GM23338 (cell line): ENCODE results near the gene SMYD3. TPM values are rescaled to one million over a fixed set of nuclear protein-coding genes. Genes with fewer than 3 reads are reported as not detected.

Experiments
- ATAC-seq: fragments of 200-7000 bp; cut with Tn5 transposase; 3 replicates; pipeline ENCODE4 v1.9.1; 2020
- DNase-seq: peaks from one replicate; pipeline ENCODE4 v3.0.0-alpha.2; 2015; ENCODE audit warnings: low spot score
- H2AFZ ChIP-seq: fragments of 200-600 bp; sonication (generic); 2 replicates; pipeline ENCODE4 v1.8.0; 2016; ENCODE audit warnings: antibody characterized with exemption, mild to moderate bottlenecking, moderate library complexity
- H3F3A ChIP-seq: fragments of 200-600 bp; sonication (generic); replicated peaks from 2 replicates; pipeline ENCODE4 v1.8.0; 2017; ENCODE audit warnings: antibody characterized with exemption, mixed run types, low read depth
- H3K27ac ChIP-seq: fragments of 200-600 bp; sonication (generic); 2 replicates; pipeline ENCODE4 v1.6.1; 2016; ENCODE audit warnings: low read depth
- H3K27me3 ChIP-seq: fragments of 200-600 bp; sonication (generic); 2 replicates; pipeline ENCODE4 v1.8.0; 2016; ENCODE audit warnings: mild to moderate bottlenecking, mixed run types, moderate library complexity; ENCODE audit not compliant: insufficient read depth
- H3K36me3 ChIP-seq: fragments of 200-600 bp; sonication (generic); 2 replicates; pipeline ENCODE4 v1.8.0; 2016; ENCODE audit warnings: mild to moderate bottlenecking; ENCODE audit not compliant: insufficient read depth
- H3K4me1 ChIP-seq: fragments of 200-600 bp; sonication (generic); 2 replicates; pipeline ENCODE4 v1.8.0; 2016; ENCODE audit warnings: mild to moderate bottlenecking, moderate library complexity; ENCODE audit not compliant: insufficient read depth
- H3K4me2 ChIP-seq: fragments of 200-600 bp; sonication (generic); 2 replicates; pipeline ENCODE4 v1.7.1; 2017; ENCODE audit warnings: mixed run types
- H3K4me3 ChIP-seq: fragments of 200-600 bp; sonication (generic); 2 replicates; pipeline ENCODE4 v1.6.1; 2016; ENCODE audit warnings: mixed run types
- H3K79me2 ChIP-seq: fragments of 200-600 bp; sonication (generic); replicated peaks from 2 replicates; pipeline ENCODE4 v1.8.0; 2017; ENCODE audit warnings: mild to moderate bottlenecking; ENCODE audit not compliant: insufficient read depth
- H3K9me2 ChIP-seq: fragments of 200-600 bp; sonication (generic); 2 replicates; pipeline ENCODE4 v1.8.0; 2017; ENCODE audit not compliant: insufficient read depth
- H4K20me1 ChIP-seq: fragments of 200-600 bp; sonication (generic); replicated peaks from 2 replicates; pipeline ENCODE4 v1.8.0; 2017; ENCODE audit warnings: mild to moderate bottlenecking; ENCODE audit not compliant: insufficient read depth
- H3K27ac Mint-ChIP-seq: 2 replicates; pipeline ENCODE4 v1.8.0; 2020; ENCODE audit warnings: inconsistent platforms, mild to moderate bottlenecking, moderate library complexity, mixed read lengths
- H3K27me3 Mint-ChIP-seq: 3 replicates; pipeline ENCODE4 v1.8.0; 2022; ENCODE audit warnings: low read depth, mild to moderate bottlenecking, moderate library complexity, mixed read lengths, inconsistent platforms; ENCODE audit not compliant: insufficient read depth, poor library complexity
- H3K36me3 Mint-ChIP-seq: 3 replicates; pipeline ENCODE4 v1.8.0; 2021; ENCODE audit warnings: low read depth, mild to moderate bottlenecking, inconsistent platforms, moderate library complexity, mixed read lengths
- H3K4me1 Mint-ChIP-seq: 3 replicates; pipeline ENCODE4 v1.8.0; 2020; ENCODE audit warnings: mild to moderate bottlenecking, inconsistent platforms, mixed read lengths
- H3K4me3 Mint-ChIP-seq: 3 replicates; pipeline ENCODE4 v1.8.0; 2021; ENCODE audit warnings: moderate library complexity, mild to moderate bottlenecking, inconsistent platforms, mixed read lengths
- H3K9me3 Mint-ChIP-seq: 3 replicates; pipeline ENCODE4 v1.8.0; 2020; ENCODE audit warnings: moderate library complexity, mild to moderate bottlenecking, inconsistent platforms, mixed read lengths
- CREB1 ChIP-seq: fragments of 250-450 bp; sonication (Bioruptor Pico); IDR thresholded peaks from 2 replicates; pipeline ENCODE4 v1.5.0; 2020; ENCODE audit warnings: low read depth, mild to moderate bottlenecking, moderate library complexity
- EZH2 ChIP-seq: fragments of 200-600 bp; sonication (generic); IDR thresholded peaks from one replicate; pipeline ENCODE4 v1.8.0; 2017; ENCODE audit warnings: antibody characterized with exemption, mild to moderate bottlenecking, low read depth; ENCODE audit not compliant: unreplicated experiment
- EZH2phosphoT487 ChIP-seq: fragments of 200-600 bp; sonication (generic); IDR thresholded peaks from one replicate; pipeline ENCODE4 v1.8.1; 2018; ENCODE audit warnings: antibody characterized with exemption; ENCODE audit not compliant: unreplicated experiment
- JUNB ChIP-seq: IDR thresholded peaks from one replicate; pipeline ENCODE4 v1.6.1; 2016; ENCODE audit warnings: antibody characterized with exemption; ENCODE audit not compliant: unreplicated experiment
- NANOG ChIP-seq: IDR thresholded peaks from 2 replicates; pipeline ENCODE4 v1.6.1; 2016; ENCODE audit warnings: antibody characterized with exemption, borderline replicate concordance
- POLR2AphosphoS5 ChIP-seq: IDR thresholded peaks from 2 replicates; pipeline ENCODE4 v1.6.1; 2016; ENCODE audit warnings: antibody characterized with exemption, low read depth
- STAT1 ChIP-seq: IDR thresholded peaks from one replicate; pipeline ENCODE4 v1.6.1; 2016; ENCODE audit warnings: antibody characterized with exemption; ENCODE audit not compliant: unreplicated experiment
- ZNF114 ChIP-seq: fragments of 250-450 bp; sonication (Bioruptor Pico); IDR thresholded peaks from 2 replicates; pipeline ENCODE4 v1.5.0; 2020; ENCODE audit warnings: mild to moderate bottlenecking, moderate library complexity
- ZNF331 ChIP-seq: fragments of 250-450 bp; sonication (Bioruptor Pico); IDR thresholded peaks from 2 replicates; pipeline ENCODE4 v1.5.0; 2020; ENCODE audit warnings: low read depth, mild to moderate bottlenecking, moderate library complexity
- ZNF462 ChIP-seq: fragments of 250-450 bp; sonication (Bioruptor Pico); IDR thresholded peaks from 2 replicates; pipeline ENCODE4 v1.5.0; 2020; ENCODE audit warnings: mild to moderate bottlenecking, moderate library complexity
- polyA plus RNA-seq: library from polyadenylated mRNA; unstranded; fragments of >200 nt; fragmentation: Nextera tagmentation; extraction: Ambion mirVana; gene quantifications from 2 replicates; pipeline ENCODE4 v1.2.1, GENCODE V29; 2016
- total RNA-seq: library from RNA; depleted of rRNA; stranded (reverse); fragments of >200 nt; shearing (Covaris generic); gene quantifications from 2 replicates; pipeline ENCODE4 v1.2.3, GENCODE V29; 2014
- TF ChIP-seq, protein P1 (sequence below): IDR thresholded peaks from one replicate; pipeline ENCODE4 v1.6.1; 2018; ENCODE audit warnings: antibody characterized with exemption; ENCODE audit not compliant: unreplicated experiment
- TF ChIP-seq, protein P2 (sequence below): IDR thresholded peaks from 2 replicates; pipeline ENCODE4 v1.6.1; 2016; ENCODE audit warnings: antibody characterized with exemption
- TF ChIP-seq, protein P3 (sequence below), 2 experiments: fragments of 200-600 bp in 1 of 2; sonication (generic) in 1 of 2; conservative IDR thresholded peaks; 2 replicates each; pipeline versions ENCODE4 v1.5.1 to v1.6.1; 2016 to 2017; ENCODE audit warnings: antibody characterized with exemption in 2 of 2, low read depth in 2 of 2, mild to moderate bottlenecking in 2 of 2, moderate library complexity in 1 of 2

SMYD3 gene
- total and polyA plus RNA-seq, 2 experiments from 2014 or later = 31.8 to 34.4 TPM

- H3K27me3 ChIP-seq = no peaks in the 10 kb centered on the region
- H3F3A ChIP-seq = no peaks in the 10 kb centered on the region
- no peaks in the 10 kb centered on the region for H3K79me2 ChIP-seq
- no peaks in the 10 kb centered on the region for H3K9me3 Mint-ChIP-seq
- no peaks in the 10 kb centered on the region for H3K9me2 ChIP-seq
- no peaks in the 10 kb centered on the region for H4K20me1 ChIP-seq
- H3K4me1 Mint-ChIP-seq = no peaks in the 10 kb centered on the region; the same call in 2 of the 3 replicates
- no peaks in the 10 kb centered on the region for H3K4me1 ChIP-seq
- DNase-seq = no peak
- H3K36me3 Mint-ChIP-seq = no peaks in the 10 kb centered on the region
- no peak overlapping the region for H3K4me3 Mint-ChIP-seq
- H3K4me2 ChIP-seq = no peak overlapping the region
- no peak overlapping the region for H3K4me3 ChIP-seq
- no peaks in the 10 kb centered on the region for H3K36me3 ChIP-seq
- H3K27ac ChIP-seq = no peak overlapping the region
- H3K27ac Mint-ChIP-seq = no peak overlapping the region
- H3K27me3 Mint-ChIP-seq = peaks cover 3% of the 10 kb centered on the region
- H2AFZ ChIP-seq = no peak overlapping the region
- TF ChIP-seq, protein P1, sequence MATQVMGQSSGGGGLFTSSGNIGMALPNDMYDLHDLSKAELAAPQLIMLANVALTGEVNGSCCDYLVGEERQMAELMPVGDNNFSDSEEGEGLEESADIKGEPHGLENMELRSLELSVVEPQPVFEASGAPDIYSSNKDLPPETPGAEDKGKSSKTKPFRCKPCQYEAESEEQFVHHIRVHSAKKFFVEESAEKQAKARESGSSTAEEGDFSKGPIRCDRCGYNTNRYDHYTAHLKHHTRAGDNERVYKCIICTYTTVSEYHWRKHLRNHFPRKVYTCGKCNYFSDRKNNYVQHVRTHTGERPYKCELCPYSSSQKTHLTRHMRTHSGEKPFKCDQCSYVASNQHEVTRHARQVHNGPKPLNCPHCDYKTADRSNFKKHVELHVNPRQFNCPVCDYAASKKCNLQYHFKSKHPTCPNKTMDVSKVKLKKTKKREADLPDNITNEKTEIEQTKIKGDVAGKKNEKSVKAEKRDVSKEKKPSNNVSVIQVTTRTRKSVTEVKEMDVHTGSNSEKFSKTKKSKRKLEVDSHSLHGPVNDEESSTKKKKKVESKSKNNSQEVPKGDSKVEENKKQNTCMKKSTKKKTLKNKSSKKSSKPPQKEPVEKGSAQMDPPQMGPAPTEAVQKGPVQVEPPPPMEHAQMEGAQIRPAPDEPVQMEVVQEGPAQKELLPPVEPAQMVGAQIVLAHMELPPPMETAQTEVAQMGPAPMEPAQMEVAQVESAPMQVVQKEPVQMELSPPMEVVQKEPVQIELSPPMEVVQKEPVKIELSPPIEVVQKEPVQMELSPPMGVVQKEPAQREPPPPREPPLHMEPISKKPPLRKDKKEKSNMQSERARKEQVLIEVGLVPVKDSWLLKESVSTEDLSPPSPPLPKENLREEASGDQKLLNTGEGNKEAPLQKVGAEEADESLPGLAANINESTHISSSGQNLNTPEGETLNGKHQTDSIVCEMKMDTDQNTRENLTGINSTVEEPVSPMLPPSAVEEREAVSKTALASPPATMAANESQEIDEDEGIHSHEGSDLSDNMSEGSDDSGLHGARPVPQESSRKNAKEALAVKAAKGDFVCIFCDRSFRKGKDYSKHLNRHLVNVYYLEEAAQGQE = no peak
- TF ChIP-seq POLR2AphosphoS5 (no peak), EZH2phosphoT487 (no peak), CREB1 (CRISPR knock-in tag) (no peak), ZNF462 (CRISPR knock-in tag) (no peak), NANOG (no peak), ZNF114 (CRISPR knock-in tag) (no peak), ZNF331 (CRISPR knock-in tag) (no peak), STAT1 (no peak), JUNB (no peak), EZH2 (no peak)
- TF ChIP-seq, protein P2, sequence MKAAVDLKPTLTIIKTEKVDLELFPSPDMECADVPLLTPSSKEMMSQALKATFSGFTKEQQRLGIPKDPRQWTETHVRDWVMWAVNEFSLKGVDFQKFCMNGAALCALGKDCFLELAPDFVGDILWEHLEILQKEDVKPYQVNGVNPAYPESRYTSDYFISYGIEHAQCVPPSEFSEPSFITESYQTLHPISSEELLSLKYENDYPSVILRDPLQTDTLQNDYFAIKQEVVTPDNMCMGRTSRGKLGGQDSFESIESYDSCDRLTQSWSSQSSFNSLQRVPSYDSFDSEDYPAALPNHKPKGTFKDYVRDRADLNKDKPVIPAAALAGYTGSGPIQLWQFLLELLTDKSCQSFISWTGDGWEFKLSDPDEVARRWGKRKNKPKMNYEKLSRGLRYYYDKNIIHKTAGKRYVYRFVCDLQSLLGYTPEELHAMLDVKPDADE = no peak
- TF ChIP-seq, protein P3, sequence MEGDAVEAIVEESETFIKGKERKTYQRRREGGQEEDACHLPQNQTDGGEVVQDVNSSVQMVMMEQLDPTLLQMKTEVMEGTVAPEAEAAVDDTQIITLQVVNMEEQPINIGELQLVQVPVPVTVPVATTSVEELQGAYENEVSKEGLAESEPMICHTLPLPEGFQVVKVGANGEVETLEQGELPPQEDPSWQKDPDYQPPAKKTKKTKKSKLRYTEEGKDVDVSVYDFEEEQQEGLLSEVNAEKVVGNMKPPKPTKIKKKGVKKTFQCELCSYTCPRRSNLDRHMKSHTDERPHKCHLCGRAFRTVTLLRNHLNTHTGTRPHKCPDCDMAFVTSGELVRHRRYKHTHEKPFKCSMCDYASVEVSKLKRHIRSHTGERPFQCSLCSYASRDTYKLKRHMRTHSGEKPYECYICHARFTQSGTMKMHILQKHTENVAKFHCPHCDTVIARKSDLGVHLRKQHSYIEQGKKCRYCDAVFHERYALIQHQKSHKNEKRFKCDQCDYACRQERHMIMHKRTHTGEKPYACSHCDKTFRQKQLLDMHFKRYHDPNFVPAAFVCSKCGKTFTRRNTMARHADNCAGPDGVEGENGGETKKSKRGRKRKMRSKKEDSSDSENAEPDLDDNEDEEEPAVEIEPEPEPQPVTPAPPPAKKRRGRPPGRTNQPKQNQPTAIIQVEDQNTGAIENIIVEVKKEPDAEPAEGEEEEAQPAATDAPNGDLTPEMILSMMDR (conservative IDR thresholded peaks at IDR 0.05; ENCODE audit: low read depth in 2 of 2) = no peak
- no peak for ATAC-seq
Measured at GRCh38 chr1:246178717-246179311, 328.3 kb downstream of the SMYD3 start.
